ENCODE results near the gene PPM1A.
A peak's percentile ranks its signal among the peaks of the same experiment; 100 is the strongest.

PPM1A gene

DNA sequence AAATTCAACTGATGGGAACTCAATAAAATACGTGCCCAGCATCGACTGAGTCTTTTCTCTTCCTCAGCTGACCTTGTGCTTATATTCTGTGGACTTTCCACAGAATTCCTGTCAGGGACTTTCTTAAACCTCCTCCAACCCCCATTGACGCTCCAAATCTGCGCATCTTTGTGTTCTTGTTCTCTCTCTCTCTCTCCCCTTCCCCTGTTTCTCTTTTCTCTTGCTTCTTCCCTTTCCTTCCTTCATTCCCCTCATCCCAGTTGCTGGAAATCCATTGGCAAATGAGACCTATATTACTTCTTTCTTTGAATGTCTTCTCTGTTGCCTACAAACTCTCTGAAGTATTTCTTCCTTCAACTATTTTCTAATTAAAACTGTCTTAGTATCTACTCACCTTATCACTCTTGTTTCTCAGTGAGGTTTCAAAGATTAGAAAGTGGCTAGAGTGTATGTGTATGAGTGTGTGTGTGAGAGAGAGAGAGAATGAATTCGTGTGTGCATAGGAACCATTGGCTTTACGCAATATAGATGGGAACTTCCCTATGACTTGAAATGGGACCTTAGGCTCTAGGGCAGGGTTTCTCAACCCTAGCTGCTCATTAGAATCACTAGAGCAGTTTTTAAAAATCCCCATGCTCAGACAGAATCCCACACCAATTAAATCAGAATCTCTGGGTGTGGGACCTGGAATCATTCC lies 42.0 kb upstream of the PPM1A start:
- Histone ChIP-seq H3K27me3 (replicated peaks; ENCODE audit: control insufficient read depth, insufficient read depth, low read length) (no peaks in the 10 kb centered on the region), H3K36me3 (ENCODE audit: control insufficient read depth, insufficient read depth, low read length) (no peaks in the 10 kb centered on the region), H3K4me3 (replicated peaks; ENCODE audit: low read depth, low read length) (no peak overlapping the region)
- TF ChIP-seq, protein P1, sequence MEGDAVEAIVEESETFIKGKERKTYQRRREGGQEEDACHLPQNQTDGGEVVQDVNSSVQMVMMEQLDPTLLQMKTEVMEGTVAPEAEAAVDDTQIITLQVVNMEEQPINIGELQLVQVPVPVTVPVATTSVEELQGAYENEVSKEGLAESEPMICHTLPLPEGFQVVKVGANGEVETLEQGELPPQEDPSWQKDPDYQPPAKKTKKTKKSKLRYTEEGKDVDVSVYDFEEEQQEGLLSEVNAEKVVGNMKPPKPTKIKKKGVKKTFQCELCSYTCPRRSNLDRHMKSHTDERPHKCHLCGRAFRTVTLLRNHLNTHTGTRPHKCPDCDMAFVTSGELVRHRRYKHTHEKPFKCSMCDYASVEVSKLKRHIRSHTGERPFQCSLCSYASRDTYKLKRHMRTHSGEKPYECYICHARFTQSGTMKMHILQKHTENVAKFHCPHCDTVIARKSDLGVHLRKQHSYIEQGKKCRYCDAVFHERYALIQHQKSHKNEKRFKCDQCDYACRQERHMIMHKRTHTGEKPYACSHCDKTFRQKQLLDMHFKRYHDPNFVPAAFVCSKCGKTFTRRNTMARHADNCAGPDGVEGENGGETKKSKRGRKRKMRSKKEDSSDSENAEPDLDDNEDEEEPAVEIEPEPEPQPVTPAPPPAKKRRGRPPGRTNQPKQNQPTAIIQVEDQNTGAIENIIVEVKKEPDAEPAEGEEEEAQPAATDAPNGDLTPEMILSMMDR (IDR thresholded peaks at IDR 0.05; ENCODE audit: insufficient read depth, low read length, poor library complexity, severe bottlenecking) = no peak
- DNase-seq (ENCODE audit: extremely low read depth, insufficient read length) = no peak

- no peaks in the 10 kb centered on the region for H3K27me3 ChIP-seq (replicated peaks; ENCODE audit: control insufficient read depth, insufficient read depth, low read length)
- TF ChIP-seq, protein P1 (IDR thresholded peaks at IDR 0.05; ENCODE audit: insufficient read depth, low read length, poor library complexity, severe bottlenecking) = no peak
- no peak for DNase-seq (ENCODE audit: extremely low read depth, insufficient read length)
- H3K4me3 ChIP-seq (replicated peaks; ENCODE audit: low read depth, low read length) = no peak overlapping the region
- H3K36me3 ChIP-seq (ENCODE audit: control insufficient read depth, insufficient read depth, low read length) = no peaks in the 10 kb centered on the region
Measured at GRCh38 chr14:60210703-60211102, 38.3 kb upstream of the PPM1A start.

- Histone ChIP-seq H3K36me3 (ENCODE audit: control insufficient read depth, insufficient read depth, low read length) (no peaks in the 10 kb centered on the region), H3K27me3 (replicated peaks; ENCODE audit: control insufficient read depth, insufficient read depth, low read length) (no peaks in the 10 kb centered on the region), H3K4me3 (replicated peaks; ENCODE audit: low read depth, low read length) (no peak overlapping the region)
- DNase-seq (ENCODE audit: extremely low read depth, insufficient read length) = no peak
- TF ChIP-seq, protein P1 (IDR thresholded peaks at IDR 0.05; ENCODE audit: insufficient read depth, low read length, poor library complexity, severe bottlenecking) = no peak
Measured at GRCh38 chr14:60211153-60211552, 37.9 kb upstream of the PPM1A start.

GRCh38 chr14:60212503-60213371 lies 36.3 kb upstream of the PPM1A start:
- DNase-seq (ENCODE audit: extremely low read depth, insufficient read length) = peak; percentile 83
- Histone ChIP-seq H3K4me3 (replicated peaks; ENCODE audit: low read depth, low read length) (no peak overlapping the region), H3K36me3 (ENCODE audit: control insufficient read depth, insufficient read depth, low read length) (no peaks in the 10 kb centered on the region), H3K27me3 (replicated peaks; ENCODE audit: control insufficient read depth, insufficient read depth, low read length) (no peaks in the 10 kb centered on the region)
- TF ChIP-seq, protein P1 (IDR thresholded peaks at IDR 0.05; ENCODE audit: insufficient read depth, low read length, poor library complexity, severe bottlenecking) = no peak

DNA sequence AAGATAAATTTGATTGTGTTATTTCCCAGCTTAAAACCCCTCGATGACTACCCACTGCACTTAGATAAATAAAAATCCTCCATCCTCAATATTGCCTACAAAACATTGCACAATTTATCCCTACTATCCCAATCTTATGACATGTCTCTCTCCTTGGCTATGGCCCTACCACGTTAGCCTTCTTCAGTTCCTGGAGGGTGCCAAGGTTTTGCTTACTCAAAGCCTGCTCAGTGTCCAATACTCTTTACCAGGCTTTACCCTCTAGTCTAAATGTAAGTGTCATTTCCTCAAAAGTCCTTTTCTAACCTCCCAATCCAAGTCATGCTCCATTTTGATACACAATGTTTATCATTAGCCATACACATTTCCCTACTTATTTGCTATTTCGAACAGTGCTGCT lies 35.0 kb upstream of the PPM1A start:
- no peak for DNase-seq (ENCODE audit: extremely low read depth, insufficient read length)
- Histone ChIP-seq H3K27me3 (replicated peaks; ENCODE audit: control insufficient read depth, insufficient read depth, low read length) (no peaks in the 10 kb centered on the region), H3K36me3 (ENCODE audit: control insufficient read depth, insufficient read depth, low read length) (no peaks in the 10 kb centered on the region), H3K4me3 (replicated peaks; ENCODE audit: low read depth, low read length) (no peak overlapping the region)
- TF ChIP-seq, protein P1 (IDR thresholded peaks at IDR 0.05; ENCODE audit: insufficient read depth, low read length, poor library complexity, severe bottlenecking) = no peak

All from GM06990 (cell line).